Panc1 (cell line): ENCODE data around the gene SLC12A7. TPM values are rescaled to one million over a fixed set of nuclear protein-coding genes. Genes with fewer than 3 reads are reported as not detected.
"Not testable (repeated sequence)": the region's sequence is repeated elsewhere in the genome, so short reads cannot be mapped to it uniquely, and the experiment has no call there.

ENCODE experiments used
- ATAC-seq: fragments of 200-7000 bp; cut with Tn5 transposase; 2 replicates; pipeline ENCODE4 v1.9.1; 2020; ENCODE audit warnings: mild to moderate bottlenecking, moderate library complexity
- BruUV-seq: library from RNA; stranded (reverse); fragments of 400-500 nt; replicated peaks from 2 replicates; lab custom pipeline; 2021; lab: Mats Ljungman, UMichigan
- CTCF ChIA-PET: fragments of 300-600 bp; sonication (Branson Sonifier 250); formaldehyde crosslinking; loops from one replicate; lab custom pipeline; 2022; ENCODE audit warnings: antibody characterized with exemption; lab: Charles Lee
- POLR2A ChIA-PET: fragments of 300-600 bp; sonication (Branson Sonifier 250); formaldehyde crosslinking; loops from one replicate; lab custom pipeline; 2022; ENCODE audit warnings: antibody characterized with exemption; lab: Charles Lee
- DNase-seq: peaks from one replicate; pipeline ENCODE4 v3.0.0-alpha.2; 2010; ENCODE audit warnings: low read depth, low spot score
- H3K27ac ChIP-seq: 2 replicates; pipeline ENCODE4 v1.5.1; 2011; ENCODE audit warnings: mild to moderate bottlenecking, low read length, inconsistent platforms
- H3K27me3 ChIP-seq: fragments of 200-500 bp; sonication (Bioruptor generic); 2 replicates; pipeline ENCODE4 v1.6.0; 2014; ENCODE audit warnings: low read length, inconsistent platforms; ENCODE audit not compliant: control insufficient read depth, insufficient read depth
- H3K36me3 ChIP-seq: fragments of 200-500 bp; sonication (Bioruptor generic); 2 replicates; pipeline ENCODE4 v1.5.1; 2014; ENCODE audit warnings: inconsistent platforms, mild to moderate bottlenecking, low read length, moderate library complexity; ENCODE audit not compliant: control insufficient read depth, insufficient read depth
- H3K4me1 ChIP-seq: 2 replicates; pipeline ENCODE4 v1.5.1; 2011; ENCODE audit warnings: inconsistent platforms, mild to moderate bottlenecking, low read length, moderate library complexity; ENCODE audit not compliant: control insufficient read depth, insufficient read depth
- H3K4me3 ChIP-seq, 2 experiments: 2 replicates each; pipeline ENCODE4 v1.5.1; 2011 to 2012; ENCODE audit warnings: low read depth in 2 of 2, low read length in 2 of 2, mild to moderate bottlenecking in 2 of 2, inconsistent platforms in 1 of 2, moderate library complexity in 1 of 2
- H3K9me3 ChIP-seq: fragments of 200-500 bp; sonication (Bioruptor generic); 2 replicates; pipeline ENCODE4 v1.5.1; 2014; ENCODE audit warnings: low read depth, mild to moderate bottlenecking, inconsistent platforms, low read length, moderate library complexity; ENCODE audit not compliant: control insufficient read depth, insufficient read depth
- CTCF ChIP-seq: fragments of 450-650 bp; IDR thresholded peaks from 2 replicates; pipeline ENCODE4 v1.5.1; 2017; ENCODE audit warnings: mild to moderate bottlenecking
- POLR2AphosphoS5 ChIP-seq: IDR thresholded peaks from 2 replicates; pipeline ENCODE4 v1.6.1; 2012; ENCODE audit warnings: mild to moderate bottlenecking, low read depth, low read length, moderate library complexity
- REST ChIP-seq, 2 experiments: IDR thresholded peaks; 2 replicates each; pipeline ENCODE4 v1.6.1; 2011 to 2012; ENCODE audit warnings: low read depth in 2 of 2, control low read depth in 1 of 2, low read length in 1 of 2, mild to moderate bottlenecking in 1 of 2, moderate library complexity in 1 of 2; ENCODE audit not compliant: insufficient read depth in 1 of 2
- SIN3A ChIP-seq: IDR thresholded peaks from 2 replicates; pipeline ENCODE4 v1.6.1; 2012; ENCODE audit warnings: low read depth, mild to moderate bottlenecking, low read length, moderate library complexity, borderline replicate concordance; ENCODE audit not compliant: insufficient read depth
- TCF7L2 ChIP-seq: IDR thresholded peaks from 2 replicates; pipeline ENCODE4 v1.6.1; 2011; ENCODE audit warnings: mild to moderate bottlenecking, low read depth, low read length, inconsistent platforms
- in situ Hi-C: cut with HindIII; loops from 2 replicates; pipeline ENCODE4 v1.10.0; 2016; ENCODE audit warnings: low sequenced_read_pairs, low pct_unique_long_range_greater_than_20kb
- intact Hi-C: fragments of 100-400 bp; cut with micrococcal nuclease; formaldehyde crosslinking; loops from one replicate; pipeline ENCODE4 v1.10.0; 2022; ENCODE audit not compliant: unreplicated experiment
- total RNA-seq: library from RNA; stranded (reverse); gene quantifications from one replicate; pipeline ENCODE4 v1.2.1, GENCODE V29; 2021; ENCODE audit not compliant: unreplicated experiment

Gene SLC12A7
- total RNA-seq, 1 experiment from 2014 or later: 297 TPM

- Histone ChIP-seq H3K4me3 (no peak overlapping the region), H3K27ac (no peak overlapping the region), H3K4me1 (peaks cover 26% of the 10 kb centered on the region), H3K27me3 (no peaks in the 10 kb centered on the region), H3K9me3 (no peaks in the 10 kb centered on the region), H3K36me3 (peaks cover 11% of the 10 kb centered on the region)
- intact Hi-C loops (no loop called here), in situ Hi-C loops (no loop called here)
- CTCF ChIA-PET: no interaction called here
- BruUV-seq: no TSS peak
- DNase-seq: no peak
- no peak for ATAC-seq
- POLR2A ChIA-PET: no interaction called here
- TF ChIP-seq POLR2AphosphoS5: no peak
- no peak for TF ChIP-seq REST (IDR thresholded peaks at IDR 0.05; ENCODE audit: insufficient read depth in 1 of 2, low read depth in 2 of 2, low read length in 1 of 2)
- no peak for TF ChIP-seq TCF7L2
- no peak for TF ChIP-seq CTCF
- TF ChIP-seq SIN3A: no peak
Measured at GRCh38 chr5:1085391-1085790, 26.5 kb downstream of the SLC12A7 start.

GRCh38 chr5:1083823-1084605 lies 27.8 kb downstream of the SLC12A7 start:
- intact Hi-C loops: no loop called here
- no peak for DNase-seq
- Histone ChIP-seq H3K4me3 (no peak overlapping the region), H3K4me1 (peaks cover 12% of the 10 kb centered on the region), H3K36me3 (peaks cover 6% of the 10 kb centered on the region), H3K9me3 (no peaks in the 10 kb centered on the region), H3K27me3 (no peaks in the 10 kb centered on the region), H3K27ac (no peak overlapping the region; the same call in 1 of the 2 replicates)
- no peak for TF ChIP-seq REST (IDR thresholded peaks at IDR 0.05; ENCODE audit: insufficient read depth in 1 of 2, low read depth in 2 of 2, low read length in 1 of 2)
- TF ChIP-seq CTCF: no peak
- TF ChIP-seq POLR2AphosphoS5: no peak
- TF ChIP-seq TCF7L2: no peak
- TF ChIP-seq SIN3A: no peak
- ChIA-PET CTCF (no interaction called here), POLR2A (no interaction called here)
- BruUV-seq: no TSS peak
- no peak for ATAC-seq
- in situ Hi-C loops: no loop called here

GRCh38 chr5:1083026-1083425 lies 28.8 kb downstream of the SLC12A7 start:
- not testable (repeated sequence) for ATAC-seq

More at GRCh38 chr5:1083026-1083425, 28.8 kb downstream of the SLC12A7 start:
- DNase-seq, BruUV-seq, H3K27me3 ChIP-seq, intact Hi-C loops, H3K4me3 ChIP-seq, POLR2A ChIA-PET, H3K36me3 ChIP-seq, in situ Hi-C loops, CTCF ChIA-PET, H3K9me3 ChIP-seq: not testable (repeated sequence)
- Histone ChIP-seq H3K4me1 (peaks cover 10% of the 10 kb centered on the region), H3K27ac (peak overlapping the region; percentile 39)
